ES-I3 (cell line): ENCODE data around the gene WNT5B.
"Not testable (repeated sequence)": the region's sequence is repeated elsewhere in the genome, so short reads cannot be mapped to it uniquely, and the experiment has no call there.

Experiments
- H3K36me3 ChIP-seq: 2 replicates; pipeline ENCODE4 v1.6.1; 2013; ENCODE audit warnings: mild to moderate bottlenecking, low read length, control low read depth, moderate library complexity; ENCODE audit not compliant: insufficient read depth
- H3K4me1 ChIP-seq: 2 replicates; pipeline ENCODE4 v1.6.1; 2013; ENCODE audit warnings: mild to moderate bottlenecking, control low read depth, low read length; ENCODE audit not compliant: insufficient read depth
- H3K9ac ChIP-seq: 2 replicates; pipeline ENCODE4 v1.6.1; 2013; ENCODE audit warnings: low read depth, mild to moderate bottlenecking, low read length, moderate library complexity
- H3K9me3 ChIP-seq: 2 replicates; pipeline ENCODE4 v1.6.1; 2013; ENCODE audit warnings: mild to moderate bottlenecking, low read length, moderate library complexity; ENCODE audit not compliant: control insufficient read depth, insufficient read depth

The WNT5B gene

GRCh38 chr12:1593174-1594005 lies 35.6 kb upstream of the WNT5B start:
- peak overlapping the region; percentile 55; the same call in 1 of the 2 replicates for H3K9ac ChIP-seq
- peaks cover 23% of the 10 kb centered on the region for H3K4me1 ChIP-seq
- H3K9me3 ChIP-seq, result no peaks in the 10 kb centered on the region
- H3K36me3 ChIP-seq, result no peaks in the 10 kb centered on the region

GRCh38 chr12:1594006-1594260 lies 35.1 kb upstream of the WNT5B start:
- Histone ChIP-seq H3K9ac (peak overlapping the region; percentile 55; the same call in 1 of the 2 replicates), H3K4me1 (peaks cover 18% of the 10 kb centered on the region), H3K36me3 (no peaks in the 10 kb centered on the region), H3K9me3 (no peaks in the 10 kb centered on the region)

GRCh38 chr12:1594261-1595025 lies 34.6 kb upstream of the WNT5B start, which contains the start of gene FBXL14:
FBXL14 (minus strand) TSS chr12:1594581; CDS start chr12:1594066, 515 bp downstream.
- peak within 1 kb of the TSS; percentile 59 for H3K9ac ChIP-seq
- H3K9me3 ChIP-seq, result no peaks in the 10 kb centered on the region
- no peaks in the 10 kb centered on the region for H3K36me3 ChIP-seq
- H3K4me1 ChIP-seq, result peaks cover 18% of the 10 kb centered on the region

GRCh38 chr12:1595026-1595561 lies 33.9 kb upstream of the WNT5B start:
- H3K4me1 ChIP-seq, result peaks cover 12% of the 10 kb centered on the region
- peak overlapping the region; percentile 59; the same call in 1 of the 2 replicates for H3K9ac ChIP-seq
- no peaks in the 10 kb centered on the region for H3K9me3 ChIP-seq
- no peaks in the 10 kb centered on the region for H3K36me3 ChIP-seq

GRCh38 chr12:1595690-1596347 lies 33.2 kb upstream of the WNT5B start:
- H3K9me3 ChIP-seq, result no peaks in the 10 kb centered on the region
- peak overlapping the region; percentile 59; the same call in 1 of the 2 replicates for H3K9ac ChIP-seq
- no peaks in the 10 kb centered on the region for H3K36me3 ChIP-seq

GRCh38 chr12:1598757-1599156 lies 30.3 kb upstream of the WNT5B start:
- Histone ChIP-seq H3K4me1 (0 out of 2 replicates have a peak, but pooled peaks cover 6% of the 10 kb centered on the region), H3K9me3 (no peaks in the 10 kb centered on the region), H3K9ac (no peak overlapping the region), H3K36me3 (no peaks in the 10 kb centered on the region)

More at GRCh38 chr12:1595690-1596347, 33.2 kb upstream of the WNT5B start:
- peaks cover 8% of the 10 kb centered on the region for H3K4me1 ChIP-seq

- H3K36me3 ChIP-seq, H3K9me3 ChIP-seq, H3K9ac ChIP-seq: not testable (repeated sequence)
- peaks cover 10% of the 10 kb centered on the region; the same call in 1 of the 2 replicates for H3K4me1 ChIP-seq
These were observed 26.3 kb upstream of the WNT5B start for GRCh38 chr12:1602706-1603105.

GRCh38 chr12:1603269-1603993 lies 25.6 kb upstream of the WNT5B start:
- Histone ChIP-seq H3K36me3 (no peaks in the 10 kb centered on the region), H3K4me1 (peaks cover 10% of the 10 kb centered on the region; the same call in 1 of the 2 replicates), H3K9ac (no peak overlapping the region), H3K9me3 (no peaks in the 10 kb centered on the region)

GRCh38 chr12:1604464-1604863 lies 24.6 kb upstream of the WNT5B start:
- Histone ChIP-seq H3K9me3 (no peaks in the 10 kb centered on the region), H3K9ac (no peak overlapping the region), H3K4me1 (peaks cover 10% of the 10 kb centered on the region; the same call in 1 of the 2 replicates), H3K36me3 (no peaks in the 10 kb centered on the region)

GRCh38 chr12:1605129-1606020 lies 23.7 kb upstream of the WNT5B start:
- H3K9ac ChIP-seq, result peak overlapping the region; percentile 55
- H3K36me3 ChIP-seq, result no peaks in the 10 kb centered on the region
- H3K9me3 ChIP-seq, result no peaks in the 10 kb centered on the region
- H3K4me1 ChIP-seq, result peaks cover 10% of the 10 kb centered on the region; the same call in 1 of the 2 replicates

- Histone ChIP-seq H3K9me3 (no peaks in the 10 kb centered on the region), H3K4me1 (peaks cover 10% of the 10 kb centered on the region; the same call in 1 of the 2 replicates), H3K9ac (peak overlapping the region; percentile 55; the same call in 1 of the 2 replicates), H3K36me3 (no peaks in the 10 kb centered on the region)
These were observed 22.9 kb upstream of the WNT5B start for GRCh38 chr12:1606021-1606622.

GRCh38 chr12:1607940-1608712 lies 20.9 kb upstream of the WNT5B start:
- Histone ChIP-seq H3K36me3 (no peaks in the 10 kb centered on the region), H3K4me1 (peaks cover 4% of the 10 kb centered on the region), H3K9me3 (no peaks in the 10 kb centered on the region), H3K9ac (no peak overlapping the region)
